Right ventricle myocardium inferior (tissue), 1 donor: ENCODE data around the gene PANX1. TPM values are rescaled to one million over a fixed set of nuclear protein-coding genes. Genes with fewer than 3 reads are reported as not detected.

ENCODE experiments used
- ATAC-seq: fragments of 200-7000 bp; cut with Tn5 transposase; one replicate; pipeline ENCODE4 v1.9.1; 2020; ENCODE audit warnings: mild to moderate bottlenecking, moderate library complexity
- DNase-seq: peaks from one replicate; pipeline ENCODE4 v3.0.0; 2021; ENCODE audit errors: missing footprints
- intact Hi-C: fragments of 100-400 bp; cut with DNase I; formaldehyde crosslinking; loops from one replicate; pipeline ENCODE4 v1.11.0; 2022
- total RNA-seq: library from RNA; stranded (reverse); fragmentation: NEBNext Ultra II Directional; extraction: Animal tissue kit (Norgen Biotek cat#: 25700); gene quantifications from one replicate; pipeline ENCODE4 v1.2.1, GENCODE V29; 2021
- donor health status: DM: no; HTN: yes; CAD: no; lungs with severe emphysema.

Gene PANX1
- total RNA-seq, 1 donor from 2014 or later, result 27.2 TPM

DNA sequence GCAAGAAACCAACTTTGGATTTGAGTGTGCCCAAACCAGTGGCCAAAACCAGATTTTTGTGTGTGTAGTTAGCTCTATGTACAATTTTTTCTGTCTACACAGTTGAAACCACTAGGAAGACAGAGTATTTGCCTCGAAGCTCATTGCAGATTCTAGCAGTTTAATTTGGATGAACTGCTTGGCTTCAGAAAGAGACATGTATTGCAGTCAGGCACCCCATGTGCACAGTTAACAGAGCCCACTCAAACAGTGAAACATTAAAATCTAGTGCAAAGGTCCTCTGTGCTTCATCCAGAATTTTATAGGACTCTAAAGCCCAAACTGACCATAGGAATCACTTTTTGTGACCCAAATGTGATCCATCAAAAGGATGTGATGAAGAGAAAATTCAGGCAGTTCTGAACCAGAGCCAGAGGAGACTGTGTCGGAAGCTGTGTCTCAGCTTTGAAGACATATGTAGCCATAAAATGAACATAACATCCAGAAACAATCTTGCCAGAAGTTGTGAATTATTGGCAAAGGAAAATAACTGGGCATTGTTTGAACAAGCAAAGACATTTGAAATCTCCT, 82.7 kb downstream of the PANX1 start:
- no peak for ATAC-seq
- no peak for DNase-seq
- intact Hi-C loops, result no loop called here

DNA sequence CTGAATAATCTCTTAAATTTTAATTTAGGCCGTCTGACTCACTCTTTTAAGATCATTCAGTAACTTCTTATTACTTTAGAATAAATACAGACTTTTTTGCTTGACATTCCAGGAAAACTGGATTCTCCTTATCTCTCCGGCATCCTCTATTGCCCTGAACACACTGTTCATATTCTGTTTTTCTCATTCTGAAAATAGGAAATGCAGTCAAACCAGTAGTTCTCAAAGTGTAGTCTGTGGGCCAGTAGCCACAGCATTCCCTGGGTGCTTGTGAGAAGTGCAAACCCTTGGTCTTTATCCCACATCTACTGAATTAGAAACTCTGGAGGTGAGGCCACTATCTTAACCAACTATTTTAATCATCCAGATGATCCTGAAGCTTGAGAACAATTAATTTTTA, 84.3 kb downstream of the PANX1 start:
- intact Hi-C loops, result no loop called here

DNA sequence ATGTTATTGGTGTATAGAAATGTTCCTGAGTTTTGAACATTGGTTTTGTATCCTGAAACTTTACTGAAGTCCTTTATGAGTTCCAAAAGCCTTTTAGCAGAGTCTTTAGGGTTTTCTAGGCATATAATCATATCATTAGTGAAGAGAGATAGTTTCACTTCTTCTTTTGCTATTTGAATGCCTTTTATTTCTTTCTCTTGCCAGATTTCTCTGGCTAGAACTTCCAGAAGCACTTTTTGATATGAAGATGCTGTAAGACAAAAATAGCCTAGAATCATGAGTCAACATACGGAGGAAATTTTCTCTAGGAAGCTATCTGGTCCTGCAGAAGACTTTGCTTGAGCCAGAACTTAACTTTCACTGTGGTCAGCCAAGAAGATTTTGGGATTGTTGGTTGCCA, 89.1 kb downstream of the PANX1 start:
- ATAC-seq, result no peak
- intact Hi-C loops, result no loop called here
- DNase-seq, result no peak

More for the DNA sequence above, 84.3 kb downstream of the PANX1 start:
- ATAC-seq, result no peak
- no peak for DNase-seq

DNA sequence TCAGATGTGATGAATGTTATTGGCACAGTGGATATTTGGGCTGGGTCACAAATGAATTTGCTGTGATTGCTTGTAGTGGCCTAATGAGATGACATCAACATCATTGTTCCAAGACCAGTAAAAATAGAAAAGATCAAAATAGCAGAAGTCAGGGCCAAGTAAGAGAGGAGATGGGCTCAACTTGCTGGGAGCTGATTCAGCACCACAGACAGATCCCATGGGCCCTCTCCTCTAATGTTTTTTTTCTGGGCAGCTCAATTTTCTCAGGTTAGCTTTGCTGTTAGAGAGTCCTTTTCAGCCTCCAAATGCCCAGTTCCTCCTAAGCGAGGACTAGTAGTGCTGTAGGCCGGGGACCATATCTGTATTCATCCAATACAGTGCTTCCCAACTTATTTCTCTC, 89.7 kb downstream of the PANX1 start:
- DNase-seq (no peak), ATAC-seq (no peak)
- intact Hi-C loops, result no loop called here

DNA sequence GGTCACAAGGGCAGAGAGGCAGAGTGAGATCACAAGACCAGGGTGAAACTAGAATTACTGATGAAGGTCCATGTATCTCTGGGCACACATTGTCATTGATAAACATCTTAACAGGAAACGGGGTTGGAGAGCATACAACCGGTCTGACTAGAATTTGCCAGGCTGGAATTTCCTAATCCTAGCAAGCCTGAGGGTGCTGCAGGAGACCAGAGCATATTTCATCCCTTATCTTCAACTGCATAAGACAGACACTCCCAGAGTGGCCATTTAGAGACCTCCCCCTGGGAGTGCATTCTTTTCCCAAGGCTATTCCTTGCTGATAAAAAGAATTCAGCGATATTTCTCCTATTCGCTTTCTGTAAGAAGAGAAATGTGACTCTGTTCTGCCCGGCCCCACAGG, 91.1 kb downstream of the PANX1 start:
- intact Hi-C loops, result no loop called here

DNA sequence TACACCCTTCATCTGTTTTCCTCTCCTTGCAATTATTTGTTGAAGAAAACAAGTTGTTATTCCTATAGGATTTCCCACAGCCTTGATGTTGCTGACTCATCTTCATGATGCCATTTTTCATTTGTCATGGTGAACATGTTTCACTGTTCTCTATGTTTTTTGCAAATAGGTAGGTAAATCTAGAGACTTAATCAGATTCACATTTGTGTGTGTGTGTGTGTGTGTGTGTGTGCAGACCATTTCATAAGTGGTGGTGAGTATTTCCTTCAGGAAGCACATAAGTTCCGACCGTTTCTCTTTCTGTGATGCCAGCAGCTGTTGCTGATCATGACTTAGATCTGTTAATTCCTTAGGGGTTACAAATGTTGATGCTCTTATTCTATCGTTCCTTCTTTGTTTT, 95.4 kb downstream of the PANX1 start:
- ATAC-seq (no peak), DNase-seq (no peak)
- intact Hi-C loops, result no loop called here

More for the DNA sequence above, 91.1 kb downstream of the PANX1 start:
- ATAC-seq, result no peak
- DNase-seq, result no peak

Other genes starting within 250 kb of the PANX1 start
- gene HEPHL1, start 107.5 kb upstream of the PANX1 start, total RNA-seq, result not detected
- not detected for gene IZUMO1R, start 175.7 kb downstream of the PANX1 start, total RNA-seq